ENCODE results near the gene PLA2G2D.

PLA2G2D gene

DNA sequence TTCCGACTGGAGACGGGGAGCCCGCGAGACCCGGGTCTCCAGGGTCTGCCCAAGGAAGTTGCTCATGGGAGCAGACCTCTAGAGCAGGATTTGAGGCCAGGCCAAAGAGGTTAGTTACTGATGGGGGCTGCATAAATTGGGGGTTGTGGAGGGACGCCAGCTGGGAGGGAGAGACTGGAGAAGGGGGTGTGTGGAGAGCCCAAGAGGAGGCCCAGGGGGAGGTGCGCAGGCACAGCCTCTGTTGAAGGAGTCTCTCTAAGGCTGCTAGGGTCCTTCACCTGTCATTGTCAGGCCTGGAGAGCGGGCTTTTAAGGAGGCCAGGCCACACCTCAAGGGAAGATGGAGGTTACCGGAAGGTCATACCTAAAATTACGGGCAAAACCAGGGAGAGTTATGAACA, 49.0 kb downstream of the PLA2G2D start:
- Histone ChIP-seq H3K9ac (ENCODE audit: low read length) (peak overlapping the region; percentile 27), H3K27me3 (ENCODE audit: control insufficient read depth in 1 of 2, insufficient read depth in 2 of 2, low read length in 2 of 2) (no peaks in the 10 kb centered on the region), H3K4me1 (ENCODE audit: insufficient read depth, low read length) (peaks cover 40% of the 10 kb centered on the region), H3K27ac (ENCODE audit: low read depth, low read length) (peak overlapping the region; percentile 83), H3K4me3 (ENCODE audit: low read depth in 1 of 2, low read length in 2 of 2) (peak overlapping the region in 1 of 2 donors; percentile 62), H3K9me3 (ENCODE audit: low read length) (no peaks in the 10 kb centered on the region), H3K36me3 (ENCODE audit: insufficient read depth, low read length) (no peaks in the 10 kb centered on the region)

GRCh38 chr1:20069874-20070273, 49.5 kb downstream of the PLA2G2D start, which contains the start of gene PLA2G5:
TSS of gene PLA2G5 (plus strand) at chr1:20070194. CDS start at chr1:20084831, 14,637 bp downstream.
- Histone ChIP-seq H3K27me3 (ENCODE audit: control insufficient read depth in 1 of 2, insufficient read depth in 2 of 2, low read length in 2 of 2) (no peaks in the 10 kb centered on the region), H3K4me1 (ENCODE audit: insufficient read depth, low read length) (peaks cover 40% of the 10 kb centered on the region), H3K27ac (ENCODE audit: low read depth, low read length) (peak within 1 kb of the TSS; percentile 83), H3K9ac (ENCODE audit: low read length) (peak within 1 kb of the TSS; percentile 27), H3K9me3 (ENCODE audit: low read length) (no peaks in the 10 kb centered on the region), H3K4me3 (ENCODE audit: low read depth in 1 of 2, low read length in 2 of 2) (peak within 1 kb of the TSS; percentile 3 to 62), H3K36me3 (ENCODE audit: insufficient read depth, low read length) (no peaks in the 10 kb centered on the region)

GRCh38 chr1:20068722-20069121, 50.6 kb downstream of the PLA2G2D start:
- no peaks in the 10 kb centered on the region for H3K27me3 ChIP-seq (ENCODE audit: control insufficient read depth in 1 of 2, insufficient read depth in 2 of 2, low read length in 2 of 2)
- no peaks in the 10 kb centered on the region for H3K9me3 ChIP-seq (ENCODE audit: low read length)
- H3K9ac ChIP-seq (ENCODE audit: low read length): no peak overlapping the region
- H3K27ac ChIP-seq (ENCODE audit: low read depth, low read length): no peak overlapping the region
- H3K4me3 ChIP-seq (ENCODE audit: low read depth in 1 of 2, low read length in 2 of 2): no peak overlapping the region
- no peaks in the 10 kb centered on the region for H3K36me3 ChIP-seq (ENCODE audit: insufficient read depth, low read length)
- peaks cover 36% of the 10 kb centered on the region for H3K4me1 ChIP-seq (ENCODE audit: insufficient read depth, low read length)

- H3K4me3 ChIP-seq (ENCODE audit: low read depth in 1 of 2, low read length in 2 of 2): no peak overlapping the region
- no peak overlapping the region for H3K9ac ChIP-seq (ENCODE audit: low read length)
- H3K36me3 ChIP-seq (ENCODE audit: insufficient read depth, low read length): no peaks in the 10 kb centered on the region
- H3K9me3 ChIP-seq (ENCODE audit: low read length): no peaks in the 10 kb centered on the region
- no peaks in the 10 kb centered on the region for H3K27me3 ChIP-seq (ENCODE audit: control insufficient read depth in 1 of 2, insufficient read depth in 2 of 2, low read length in 2 of 2)
- peaks cover 2% of the 10 kb centered on the region for H3K4me1 ChIP-seq (ENCODE audit: insufficient read depth, low read length)
- no peak overlapping the region for H3K27ac ChIP-seq (ENCODE audit: low read depth, low read length)
Measured at GRCh38 chr1:20063861-20064292, 55.5 kb downstream of the PLA2G2D start.

All from muscle layer of colon (tissue), 2 donors.